K562 (cell line): Measurements from ENCODE around the gene HEATR3. TPM values are rescaled to one million over a fixed set of nuclear protein-coding genes. Genes with fewer than 3 reads are reported as not detected.
A peak's percentile ranks its signal among the peaks of the same experiment; 100 is the strongest.

Source experiments
- BMI1 ChIP-seq: fragments of 150-350 bp; IDR thresholded peaks from 2 replicates; pipeline ENCODE4 v1.6.1; 2014; ENCODE audit warnings: low read length
- CBFB ChIP-seq: sonication (generic); formaldehyde crosslinking; IDR thresholded peaks from 2 replicates; pipeline ENCODE4 v1.4.0; 2020; ENCODE audit warnings: mild to moderate bottlenecking, missing genetic modification reagents
- CHD2 ChIP-seq: IDR thresholded peaks from 2 replicates; pipeline ENCODE4 v1.6.1; 2011; ENCODE audit warnings: low read depth, low read length
- CLOCK ChIP-seq: fragments of 250-450 bp; sonication (Bioruptor Pico); IDR thresholded peaks from 2 replicates; pipeline ENCODE4 v1.4.0; 2020; ENCODE audit warnings: mild to moderate bottlenecking, moderate library complexity, borderline replicate concordance
- FOSL1 ChIP-seq: fragments of 200-800 bp; sonication (Bioruptor generic); conservative IDR thresholded peaks from 2 replicates; pipeline ENCODE4 v1.6.1; 2016; ENCODE audit warnings: missing genetic modification characterization, missing compliant biosample characterization
- GABPB1 ChIP-seq: sonication (generic); formaldehyde crosslinking; IDR thresholded peaks from 2 replicates; pipeline ENCODE4 v1.8.0; 2022; ENCODE audit warnings: mild to moderate bottlenecking, missing genetic modification reagents
- KDM2B ChIP-seq: fragments of 250-450 bp; sonication (Bioruptor Pico); IDR thresholded peaks from 2 replicates; pipeline ENCODE4 v1.8.0; 2021; ENCODE audit warnings: mild to moderate bottlenecking, moderate library complexity
- KLF13 ChIP-seq: fragments of 450-650 bp; IDR thresholded peaks from 2 replicates; pipeline ENCODE4 v1.6.1; 2016; ENCODE audit warnings: missing genetic modification characterization, low read depth, mild to moderate bottlenecking, missing compliant biosample characterization, moderate library complexity, borderline replicate concordance
- L3MBTL2 ChIP-seq: fragments of 450-650 bp; IDR thresholded peaks from 2 replicates; pipeline ENCODE4 v1.6.1; 2016; ENCODE audit warnings: mild to moderate bottlenecking, moderate library complexity
- NFATC3 ChIP-seq: fragments of 450-650 bp; IDR thresholded peaks from 2 replicates; pipeline ENCODE4 v1.6.1; 2017; ENCODE audit warnings: mild to moderate bottlenecking
- NUFIP1 ChIP-seq: fragments of 450-650 bp; IDR thresholded peaks from 2 replicates; pipeline ENCODE4 v1.6.1; 2018; ENCODE audit not compliant: partially characterized antibody
- PTBP1 ChIP-seq: fragments of 200-400 bp; formaldehyde crosslinking; IDR thresholded peaks from 2 replicates; pipeline ENCODE4 v1.6.1; 2017; ENCODE audit warnings: low read depth, low read length
- RFX1 ChIP-seq: fragments of 450-650 bp; IDR thresholded peaks from 2 replicates; pipeline ENCODE4 v1.6.1; 2016; ENCODE audit warnings: mild to moderate bottlenecking, moderate library complexity
- SMAD2 ChIP-seq: fragments of 150-350 bp; IDR thresholded peaks from 2 replicates; pipeline ENCODE4 v1.6.1; 2014; ENCODE audit warnings: low read depth, mild to moderate bottlenecking, low read length
- TCF3 ChIP-seq: sonication (generic); formaldehyde crosslinking; IDR thresholded peaks from 2 replicates; pipeline ENCODE4 v1.4.0; 2020; ENCODE audit warnings: mild to moderate bottlenecking, missing genetic modification reagents
- THRB ChIP-seq: fragments of 450-650 bp; formaldehyde crosslinking; conservative IDR thresholded peaks from 2 replicates; pipeline ENCODE4 v1.4.0; 2022; ENCODE audit warnings: mild to moderate bottlenecking, missing genetic modification characterization
- UBTF ChIP-seq, 2 experiments: IDR thresholded peaks; 2 replicates each; pipeline ENCODE4 v1.6.1; 2012; ENCODE audit warnings: improper control_type of control experiment in 2 of 2, low read depth in 2 of 2, low read length in 2 of 2, borderline replicate concordance in 1 of 2
- ZFP36 ChIP-seq: fragments of 150-350 bp; IDR thresholded peaks from 2 replicates; pipeline ENCODE4 v1.6.1; 2018; ENCODE audit warnings: low read length, low read depth; ENCODE audit not compliant: partially characterized antibody
- ZNF143 ChIP-seq: sonication (generic); formaldehyde crosslinking; IDR thresholded peaks from 2 replicates; pipeline ENCODE4 v1.9.0; 2022; ENCODE audit warnings: mild to moderate bottlenecking, missing genetic modification reagents
- ZNF239 ChIP-seq: fragments of 250-450 bp; sonication (Bioruptor Pico); IDR thresholded peaks from 2 replicates; pipeline ENCODE4 v1.4.0; 2020; ENCODE audit warnings: mild to moderate bottlenecking
- ZNF589 ChIP-seq: fragments of 200-800 bp; sonication (Bioruptor generic); IDR thresholded peaks from 2 replicates; pipeline ENCODE4 v1.6.1; 2016; ENCODE audit warnings: low read depth, missing genetic modification characterization, missing compliant biosample characterization
- ZNF707 ChIP-seq: fragments of 250-450 bp; sonication (Bioruptor Pico); conservative IDR thresholded peaks from 2 replicates; pipeline ENCODE4 v1.8.0; 2022; ENCODE audit warnings: inconsistent platforms, mild to moderate bottlenecking, moderate library complexity
- polyA plus RNA-seq, 8 experiments: library from polyadenylated mRNA; depleted of rRNA in 4 of 8; stranded (reverse) in 5 of 8; unstranded in 3 of 8; fragments of >200 nt; fragmentation: Nextera tagmentation in 2 of 8; fragmentation: Illumina TruSeq in 1 of 8; extraction: Ambion mirVana in 2 of 8; extraction: Trizol in 1 of 8; gene quantifications; 2 replicates each; pipeline versions ENCODE4 v1.2.1 to v1.2.3, GENCODE V29; 2011 to 2014; ENCODE audit warnings: inconsistent platforms in 1 of 8, missing spikeins in 1 of 8
- total RNA-seq, 7 experiments: library from RNA; depleted of rRNA in 6 of 7; stranded (reverse); fragments of >200 nt in 6 of 7; fragmentation: Illumina TruSeq in 2 of 7; extraction: Trizol in 2 of 7; gene quantifications; 2 replicates each; pipeline versions ENCODE4 v1.2.1 to v1.2.3, GENCODE V29; 2011 to 2021; ENCODE audit warnings: low replicate concordance in 1 of 7

Gene HEATR3
- total and polyA plus RNA-seq, 9 of the 15 experiments (the other 6 are each of a cell fraction or from before 2014, with no cell fraction given): 1.7 to 30.2 (median 18.8) TPM

GRCh38 chr16:50024684-50025536 lies 40.9 kb upstream of the HEATR3 start, which contains the start of gene CNEP1R1 (continued):
- TF ChIP-seq THRB (CRISPR knock-in tag) (no peak), PTBP1 (no peak), SMAD2 (no peak), FOSL1 (tag) (no peak), L3MBTL2 (peak; percentile 58), CHD2 (peak; percentile 85), NUFIP1 (no peak), ZNF239 (no peak), ZNF143 (CRISPR knock-in tag) (no peak), RFX1 (no peak), BMI1 (no peak), KLF13 (no peak; the same call in 1 of the 2 replicates), KDM2B (CRISPR knock-in tag) (no peak), GABPB1 (CRISPR knock-in tag) (peak; percentile 69), CLOCK (CRISPR knock-in tag) (no peak), NFATC3 (no peak), ZNF589 (CRISPR knock-in tag) (no peak), ZNF707 (no peak), ZFP36 (no peak), CBFB (CRISPR knock-in tag) (0 out of 2 replicates have a peak, but pooled peaks have one; percentile 23), UBTF (IDR thresholded peaks at IDR 0.05; ENCODE audit: borderline replicate concordance in 1 of 2, low read depth in 2 of 2, low read length in 2 of 2) (no peak), TCF3 (CRISPR knock-in tag) (no peak)
